Right forelimb (tissue), 1 donor: Measurements from ENCODE around the gene BACH2.

Experiments used
- DNase-seq: peaks from one replicate; pipeline ENCODE4 v3.0.0-alpha.2; 2018

Gene BACH2

DNA sequence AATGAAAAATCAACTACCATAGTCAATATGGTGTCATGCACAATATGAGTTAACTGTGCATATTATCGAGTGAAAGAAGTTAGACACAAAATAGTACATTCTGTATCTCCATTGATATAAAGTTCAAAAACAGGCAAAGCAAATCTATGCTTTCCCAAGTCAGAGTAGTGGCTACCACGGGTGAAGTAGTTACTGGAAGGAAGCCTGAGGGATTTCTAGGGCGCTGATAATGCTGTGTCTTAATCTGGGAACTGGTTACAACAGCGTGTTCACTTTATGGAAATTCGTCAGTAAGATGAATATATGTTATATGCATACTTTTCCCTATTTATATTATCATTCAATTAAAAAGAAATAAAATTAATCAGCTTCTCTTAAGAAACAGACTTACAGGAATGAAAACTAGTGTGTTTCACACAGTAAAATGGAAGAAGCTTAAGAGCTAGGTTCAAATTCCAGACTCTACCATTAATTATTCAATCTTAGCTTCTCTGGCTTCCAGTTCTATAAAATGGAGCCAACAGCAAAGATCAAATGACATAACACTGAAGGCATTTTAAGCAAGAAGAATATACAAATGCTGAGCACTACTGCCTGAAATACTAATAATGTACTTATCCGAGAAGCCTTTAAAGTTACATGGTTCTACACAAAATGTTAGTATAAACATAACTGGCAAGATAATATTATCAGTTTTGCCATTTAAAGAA, 19.2 kb downstream of the BACH2 start:
- no peak for DNase-seq

GRCh38 chr6:90274451-90275030, 22.1 kb downstream of the BACH2 start:
- no peak for DNase-seq

DNA sequence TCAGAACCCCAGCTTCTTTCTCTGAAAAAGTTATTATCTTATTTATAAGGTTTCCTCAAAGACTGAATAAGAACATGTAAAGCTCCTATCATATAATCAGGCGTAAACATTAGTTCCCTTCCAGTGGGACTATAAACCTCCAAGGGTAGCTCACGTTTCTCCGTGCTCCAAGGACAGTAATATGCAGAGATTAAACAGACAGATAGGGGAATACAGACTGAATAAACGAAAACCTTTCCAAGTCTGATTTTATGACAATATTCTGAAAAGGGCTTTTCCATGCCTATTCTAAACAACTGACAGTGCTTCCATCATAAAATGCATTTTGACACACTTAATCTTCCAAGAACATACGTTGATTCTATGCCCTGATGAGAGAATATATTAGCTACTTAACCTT, 22.8 kb downstream of the BACH2 start:
- DNase-seq: no peak

GRCh38 chr6:90272895-90273294, 23.7 kb downstream of the BACH2 start:
- no peak for DNase-seq

DNA sequence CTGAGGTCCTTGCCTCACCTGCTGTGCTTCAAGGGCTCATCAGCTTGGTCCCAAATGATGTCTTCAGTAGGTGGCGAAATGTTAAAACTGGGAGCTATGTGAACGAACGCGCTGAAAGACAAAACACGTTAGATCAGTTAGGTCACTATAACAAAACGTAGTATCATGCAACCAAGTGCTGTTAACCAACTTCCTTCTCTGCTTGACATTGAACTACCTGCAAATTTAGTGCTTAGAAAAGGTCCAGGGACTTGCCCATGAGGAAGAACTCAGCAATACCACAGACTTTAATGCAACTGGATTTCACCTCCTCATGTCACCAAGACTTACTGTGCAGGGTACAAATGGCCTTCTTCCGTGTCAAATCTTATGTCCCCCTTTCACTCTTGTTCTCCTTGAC, 24.8 kb downstream of the BACH2 start:
- no peak for DNase-seq

DNA sequence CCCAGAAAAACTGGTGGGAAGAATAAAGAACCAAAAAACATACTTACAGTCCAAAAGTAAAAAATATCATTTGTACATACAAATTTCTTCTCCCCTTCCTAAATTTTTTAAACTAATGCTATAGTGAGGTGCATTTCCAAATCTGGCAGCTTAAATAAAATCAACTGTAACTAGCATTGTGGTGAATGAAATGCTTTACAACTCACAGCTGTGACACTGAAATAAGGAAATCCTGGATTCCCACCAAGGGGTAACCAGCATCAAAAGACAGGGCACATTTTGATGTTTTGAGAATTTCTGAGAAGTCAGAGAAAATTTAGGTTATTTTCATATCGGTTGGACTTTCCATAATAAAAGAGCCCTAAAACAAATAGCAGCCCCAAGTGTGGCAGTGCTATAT, 27.3 kb downstream of the BACH2 start:
- no peak for DNase-seq

GRCh38 chr6:90268178-90268577, 28.5 kb downstream of the BACH2 start:
- DNase-seq: no peak

DNA sequence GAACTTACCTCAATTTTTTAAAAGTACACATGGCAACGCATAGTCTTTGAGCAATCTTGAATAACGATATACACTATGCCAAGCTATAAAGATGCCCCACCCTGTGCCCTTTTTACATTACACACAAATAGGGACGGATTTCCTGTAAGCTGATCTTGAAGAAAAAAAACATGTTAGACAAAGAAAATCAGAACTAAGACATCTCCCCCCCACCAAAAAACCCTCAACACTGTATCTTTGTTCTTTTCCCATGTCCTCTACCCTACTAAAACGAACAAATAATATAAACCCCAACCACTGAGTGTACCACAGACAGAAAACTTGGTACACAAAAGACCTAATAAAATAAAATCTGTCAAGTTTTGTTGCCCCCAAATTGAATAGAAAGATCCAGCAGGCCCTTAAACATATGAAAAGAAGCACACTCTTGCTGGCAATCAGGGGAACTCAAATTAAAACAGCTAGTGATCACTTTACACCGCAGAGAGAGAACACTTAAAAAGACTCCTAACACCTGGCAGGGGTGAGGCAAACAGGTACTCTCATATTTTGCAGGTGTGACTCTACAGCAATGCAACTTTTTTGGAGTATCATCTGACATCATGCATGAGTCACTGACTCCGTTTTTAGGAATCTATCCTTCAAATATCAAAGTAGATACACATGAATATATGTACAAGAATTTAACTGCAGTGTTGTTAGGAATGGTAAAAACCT, 29.6 kb downstream of the BACH2 start:
- DNase-seq: no peak

DNA sequence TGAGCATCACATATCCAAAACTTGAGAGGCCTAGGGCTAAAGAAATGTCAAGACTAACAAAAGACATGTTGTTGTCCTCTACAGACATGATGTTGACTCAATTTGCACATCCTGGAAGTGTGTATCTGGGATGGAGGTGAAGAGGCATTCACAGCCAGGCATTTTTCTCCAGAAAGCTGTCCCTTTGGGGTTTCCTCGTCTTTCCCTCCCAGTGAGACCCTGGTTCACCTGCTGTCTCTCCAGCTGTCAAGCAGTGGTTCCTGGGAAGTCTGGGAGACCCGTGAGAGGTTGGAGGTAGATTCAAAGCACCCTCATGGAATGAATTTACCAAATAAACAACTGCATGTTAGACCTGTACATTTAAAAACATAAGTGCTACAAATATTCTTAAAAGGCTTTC, 32.1 kb downstream of the BACH2 start:
- DNase-seq: no peak

- no peak for DNase-seq
These were observed 33.0 kb downstream of the BACH2 start for GRCh38 chr6:90263633-90264032.

DNA sequence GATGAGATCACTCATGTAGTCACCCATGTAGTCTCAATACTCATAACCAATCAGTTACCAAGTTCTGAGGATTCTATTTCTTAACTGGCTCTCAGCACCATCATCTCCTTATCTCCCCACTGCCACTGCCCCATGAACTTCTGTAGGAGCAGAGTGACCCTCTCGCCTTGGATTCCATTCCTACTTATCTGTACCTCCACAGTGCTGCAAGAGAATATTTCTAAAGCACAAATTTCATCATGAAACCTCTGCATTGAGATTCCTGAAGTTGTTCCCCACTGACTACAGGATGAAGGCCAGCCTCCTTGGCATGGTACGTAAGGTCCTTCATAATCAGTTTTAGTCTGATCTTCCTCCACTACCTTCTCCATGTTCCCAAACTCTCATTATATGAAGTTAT, 34.8 kb downstream of the BACH2 start:
- no peak for DNase-seq

- DNase-seq: no peak
These were observed 39.2 kb downstream of the BACH2 start for GRCh38 chr6:90257486-90257738.

- DNase-seq: no peak
These were observed 39.8 kb downstream of the BACH2 start for GRCh38 chr6:90256698-90257485.

GRCh38 chr6:90253631-90254030, 43.0 kb downstream of the BACH2 start:
- no peak for DNase-seq

DNA sequence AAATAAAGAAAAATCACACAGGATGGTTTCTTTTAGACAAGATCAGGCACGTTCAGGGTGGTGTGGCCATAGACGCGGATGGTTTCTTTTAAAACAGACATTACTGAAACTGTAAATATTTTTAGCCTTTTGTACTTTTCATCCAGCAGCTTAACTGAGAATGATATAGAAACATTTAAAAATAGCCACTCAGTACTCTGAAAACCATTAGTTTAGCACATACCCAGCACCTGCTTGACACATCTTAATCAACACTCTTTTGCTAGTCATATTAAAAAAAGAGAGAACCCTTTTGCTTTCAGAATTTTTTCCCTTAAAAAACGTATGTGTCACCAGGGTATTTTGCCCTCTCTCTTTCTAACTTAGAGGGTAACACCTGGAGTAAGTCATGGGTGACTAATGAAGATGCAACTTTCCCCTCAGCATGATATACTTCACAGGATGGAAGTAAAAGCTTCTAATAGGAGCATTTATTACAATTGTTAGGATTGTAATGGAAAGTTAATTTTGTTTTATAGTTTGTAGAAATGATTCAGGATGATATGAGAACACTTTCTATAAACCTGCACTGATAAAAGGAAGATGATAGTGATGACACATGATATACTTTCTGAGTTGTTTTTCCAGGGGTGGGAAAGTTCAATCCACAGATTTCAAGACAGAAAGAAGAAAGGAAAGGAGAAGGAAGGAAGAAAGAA, 45.2 kb downstream of the BACH2 start:
- no peak for DNase-seq

- DNase-seq: no peak
These were observed 46.2 kb downstream of the BACH2 start for GRCh38 chr6:90250405-90250804.

DNA sequence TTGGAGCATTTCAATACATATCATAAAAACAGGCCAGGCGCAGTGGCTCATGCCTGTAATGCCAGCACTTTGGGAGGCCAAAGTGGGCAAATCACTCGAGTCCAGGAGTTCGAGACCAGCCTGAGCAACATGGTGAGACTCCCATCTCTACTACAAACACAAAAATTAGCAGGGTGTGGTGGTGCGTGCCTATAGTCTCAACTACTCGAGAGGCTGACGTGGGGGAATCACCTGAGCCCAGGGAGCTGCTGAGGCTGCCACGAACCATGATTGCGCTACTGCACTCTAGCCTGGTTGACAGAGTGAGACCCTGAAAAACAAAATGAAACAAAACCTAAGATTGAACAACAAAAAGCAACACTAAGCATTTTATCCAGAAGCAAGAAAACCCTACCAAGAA, 47.2 kb downstream of the BACH2 start:
- DNase-seq: no peak

DNA sequence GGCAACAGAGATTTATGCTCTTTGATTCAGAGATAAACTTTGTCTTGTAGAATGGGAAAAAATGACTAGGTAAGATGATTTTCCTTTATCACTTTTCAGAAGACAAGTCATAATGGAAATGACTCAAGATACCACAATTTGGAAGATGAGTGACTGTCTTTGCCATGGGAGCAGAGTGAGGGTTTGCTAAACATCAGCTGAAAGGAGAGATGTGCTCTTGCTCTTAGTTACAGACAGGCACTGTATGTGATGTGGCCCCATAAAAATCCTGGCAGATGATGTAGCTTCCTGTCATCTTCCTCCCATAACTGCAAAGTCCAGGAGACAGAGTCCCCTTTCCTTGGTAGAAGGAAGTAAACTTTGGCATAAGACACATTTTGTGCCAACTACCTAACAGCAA, 47.6 kb downstream of the BACH2 start:
- no peak for DNase-seq

DNA sequence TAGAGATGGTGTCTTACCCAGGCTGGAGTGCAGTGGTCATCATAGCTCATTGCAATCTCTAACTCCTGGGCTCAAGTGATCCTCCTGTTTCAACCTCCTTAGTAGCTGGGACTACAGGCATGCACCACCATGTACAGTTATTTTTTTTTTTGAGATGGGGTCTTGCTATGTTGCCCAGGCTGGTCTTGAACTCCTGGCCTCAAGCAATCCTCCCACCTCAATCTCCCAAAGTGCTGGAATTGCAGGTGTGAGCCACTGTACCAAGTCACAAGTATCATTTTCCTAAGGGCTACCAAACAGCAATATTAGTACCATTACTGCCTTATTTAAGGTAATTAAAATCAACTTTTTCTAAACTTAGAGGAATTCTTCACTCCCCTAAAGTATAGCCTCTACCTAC, 49.4 kb downstream of the BACH2 start:
- DNase-seq: no peak

DNA sequence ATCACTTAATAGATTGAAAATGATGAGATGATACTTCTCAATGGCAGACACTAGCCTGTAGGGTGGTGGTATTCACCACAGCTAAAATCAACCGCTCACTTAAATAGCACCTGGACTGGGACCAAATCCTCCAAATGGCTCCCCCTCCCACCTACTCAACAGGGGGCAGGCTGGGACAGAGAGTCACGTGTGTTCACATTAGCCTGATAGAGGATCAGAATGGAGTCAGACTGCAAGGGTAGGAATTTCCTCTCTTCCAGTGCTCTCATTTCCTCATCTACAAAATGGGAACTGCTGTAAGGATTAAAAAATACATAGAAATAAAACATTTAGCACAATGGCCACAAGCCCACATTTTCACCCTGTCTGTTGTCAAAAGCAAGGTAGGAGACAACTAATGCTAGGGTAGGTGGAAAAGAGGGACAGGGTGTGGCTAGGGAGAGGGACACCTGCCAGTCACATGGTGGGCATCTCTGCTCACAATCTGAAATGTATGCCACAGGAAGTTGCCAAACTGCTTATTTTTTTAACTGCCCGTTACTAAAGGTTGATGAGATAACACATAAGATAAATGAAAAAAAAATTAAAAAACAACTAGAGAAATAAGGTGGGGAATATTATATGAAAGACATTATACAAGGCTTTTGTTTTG, 55.3 kb downstream of the BACH2 start:
- no peak for DNase-seq

DNA sequence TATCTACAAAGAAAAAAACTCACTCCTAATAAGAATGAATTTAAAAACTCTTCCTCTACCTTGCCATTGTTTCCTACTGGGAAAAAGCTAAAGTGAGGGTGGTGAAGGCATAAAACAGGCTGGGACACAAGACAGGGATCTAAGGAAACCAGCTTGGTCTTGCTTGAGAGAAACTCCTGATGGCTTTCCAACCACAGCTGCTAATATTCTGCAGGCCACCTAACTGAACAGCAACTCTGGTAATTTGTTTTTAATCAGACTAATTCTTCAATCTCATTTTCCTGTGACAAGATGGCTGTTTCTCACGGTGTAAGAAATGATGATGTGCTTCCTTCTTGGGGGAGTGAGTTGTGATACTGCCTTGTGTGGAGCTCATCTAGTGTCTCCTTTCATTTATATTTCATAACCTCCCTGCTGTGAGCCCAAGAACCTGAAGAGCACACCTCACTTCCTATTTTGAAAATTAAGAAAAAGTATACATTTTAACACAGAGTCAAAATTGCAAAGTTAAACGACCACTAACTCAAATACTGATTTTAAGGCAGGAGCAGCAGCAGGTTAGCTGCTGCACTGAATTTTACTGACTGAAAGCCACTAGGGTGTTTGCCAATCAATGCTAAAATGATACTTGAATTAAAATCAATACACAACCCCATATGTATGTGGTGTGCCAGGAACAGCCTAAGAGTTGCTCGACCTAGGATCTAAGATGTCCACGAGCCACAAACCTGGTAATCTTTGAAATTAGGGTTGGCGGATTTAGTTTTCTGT, 58.0 kb downstream of the BACH2 start:
- no peak for DNase-seq
